ENCODE data around the gene SLC52A3.

- TF ChIP-seq CTCF (IDR thresholded peaks at IDR 0.05; ENCODE audit: low read length) (no peak), EZH2 (optimal IDR thresholded peaks at IDR 0.05; ENCODE audit: low read depth, low read length) (no peak), EZH2phosphoT487 (IDR thresholded peaks at IDR 0.05; ENCODE audit: low read length) (no peak)
These were observed 39.9 kb downstream of the SLC52A3 start for GRCh38 chr20:728256-728944.
